Endothelial cell (in vitro differentiated cells): ENCODE data around the gene IFIT5. TPM values are rescaled to one million over a fixed set of nuclear protein-coding genes. Genes with fewer than 3 reads are reported as not detected.
"Not testable (repeated sequence)": the region's sequence is repeated elsewhere in the genome, so short reads cannot be mapped to it uniquely, and the experiment has no call there.

ENCODE experiments used
- DNase-seq: peaks from one replicate; pipeline ENCODE4 v3.0.0; 2021; ENCODE audit warnings: low spot score
- H3K27ac Mint-ChIP-seq: one replicate; pipeline ENCODE4 v1.8.0; 2021; ENCODE audit warnings: mixed read lengths, inconsistent platforms; ENCODE audit not compliant: unreplicated experiment
- H3K27me3 Mint-ChIP-seq: one replicate; pipeline ENCODE4 v1.8.0; 2021; ENCODE audit warnings: mild to moderate bottlenecking, moderate library complexity, mixed read lengths, inconsistent platforms; ENCODE audit not compliant: unreplicated experiment
- H3K36me3 Mint-ChIP-seq: one replicate; pipeline ENCODE4 v1.8.0; 2021; ENCODE audit warnings: mild to moderate bottlenecking, low read depth, mixed read lengths, inconsistent platforms; ENCODE audit not compliant: unreplicated experiment
- H3K4me1 Mint-ChIP-seq: one replicate; pipeline ENCODE4 v1.8.0; 2021; ENCODE audit warnings: mild to moderate bottlenecking, mixed read lengths, inconsistent platforms; ENCODE audit not compliant: unreplicated experiment
- H3K4me3 Mint-ChIP-seq: one replicate; pipeline ENCODE4 v1.8.0; 2021; ENCODE audit warnings: mild to moderate bottlenecking, mixed read lengths, inconsistent platforms; ENCODE audit not compliant: unreplicated experiment
- H3K9me3 Mint-ChIP-seq: one replicate; pipeline ENCODE4 v1.8.0; 2021; ENCODE audit warnings: mixed read lengths, inconsistent platforms; ENCODE audit not compliant: unreplicated experiment
- CTCF ChIP-seq: fragments of 200-600 bp; sonication (generic); IDR thresholded peaks from one replicate; pipeline ENCODE4 v1.5.0; 2021; ENCODE audit warnings: antibody characterized with exemption; ENCODE audit not compliant: unreplicated experiment
- total RNA-seq: library from RNA; stranded (reverse); fragmentation: NEBNext Ultra II Directional; extraction: Animal tissue kit (Norgen Biotek cat#: 25700); gene quantifications from one replicate; pipeline ENCODE4 v1.2.1, GENCODE V29; 2021; ENCODE audit not compliant: unreplicated experiment

IFIT5 gene
- total RNA-seq, 1 donor from 2014 or later = 8.2 TPM

GRCh38 chr10:89438525-89438924 lies 24.2 kb downstream of the IFIT5 start:
- H3K4me3 Mint-ChIP-seq = no peak overlapping the region
- H3K36me3 Mint-ChIP-seq = no peaks in the 10 kb centered on the region
- no peaks in the 10 kb centered on the region for H3K4me1 Mint-ChIP-seq
- H3K27ac Mint-ChIP-seq = no peak overlapping the region
- DNase-seq = no peak
- no peaks in the 10 kb centered on the region for H3K27me3 Mint-ChIP-seq
- H3K9me3 Mint-ChIP-seq = no peaks in the 10 kb centered on the region
- TF ChIP-seq CTCF = no peak

- DNase-seq = no peak
- Mint-ChIP-seq H3K27me3 (no peaks in the 10 kb centered on the region), H3K4me3 (no peak overlapping the region), H3K27ac (no peak overlapping the region), H3K9me3 (no peaks in the 10 kb centered on the region), H3K36me3 (no peaks in the 10 kb centered on the region), H3K4me1 (no peaks in the 10 kb centered on the region)
- no peak for TF ChIP-seq CTCF
These were observed 26.1 kb downstream of the IFIT5 start for GRCh38 chr10:89440226-89441009.

- Mint-ChIP-seq H3K9me3 (no peaks in the 10 kb centered on the region), H3K27me3 (no peaks in the 10 kb centered on the region), H3K36me3 (no peaks in the 10 kb centered on the region), H3K4me1 (no peaks in the 10 kb centered on the region), H3K4me3 (no peak overlapping the region), H3K27ac (no peak overlapping the region)
- no peak for TF ChIP-seq CTCF
- no peak for DNase-seq
These were observed 27.9 kb downstream of the IFIT5 start for GRCh38 chr10:89442289-89442688.

- not testable (repeated sequence) for H3K36me3 Mint-ChIP-seq, H3K27ac Mint-ChIP-seq, DNase-seq, H3K27me3 Mint-ChIP-seq, H3K9me3 Mint-ChIP-seq, H3K4me3 Mint-ChIP-seq, H3K4me1 Mint-ChIP-seq
These were observed 30.5 kb downstream of the IFIT5 start for GRCh38 chr10:89444819-89445218.

- DNase-seq = no peak
- H3K36me3 Mint-ChIP-seq = no peaks in the 10 kb centered on the region
- H3K4me3 Mint-ChIP-seq = no peak overlapping the region
- peaks cover 10% of the 10 kb centered on the region for H3K4me1 Mint-ChIP-seq
- H3K27ac Mint-ChIP-seq = no peak overlapping the region
- H3K27me3 Mint-ChIP-seq = no peaks in the 10 kb centered on the region
- H3K9me3 Mint-ChIP-seq = no peaks in the 10 kb centered on the region
- no peak for TF ChIP-seq CTCF
These were observed 36.5 kb downstream of the IFIT5 start for GRCh38 chr10:89450901-89451300.
